Measurements from ENCODE around the gene CALML5.

CALML5 gene

DNA sequence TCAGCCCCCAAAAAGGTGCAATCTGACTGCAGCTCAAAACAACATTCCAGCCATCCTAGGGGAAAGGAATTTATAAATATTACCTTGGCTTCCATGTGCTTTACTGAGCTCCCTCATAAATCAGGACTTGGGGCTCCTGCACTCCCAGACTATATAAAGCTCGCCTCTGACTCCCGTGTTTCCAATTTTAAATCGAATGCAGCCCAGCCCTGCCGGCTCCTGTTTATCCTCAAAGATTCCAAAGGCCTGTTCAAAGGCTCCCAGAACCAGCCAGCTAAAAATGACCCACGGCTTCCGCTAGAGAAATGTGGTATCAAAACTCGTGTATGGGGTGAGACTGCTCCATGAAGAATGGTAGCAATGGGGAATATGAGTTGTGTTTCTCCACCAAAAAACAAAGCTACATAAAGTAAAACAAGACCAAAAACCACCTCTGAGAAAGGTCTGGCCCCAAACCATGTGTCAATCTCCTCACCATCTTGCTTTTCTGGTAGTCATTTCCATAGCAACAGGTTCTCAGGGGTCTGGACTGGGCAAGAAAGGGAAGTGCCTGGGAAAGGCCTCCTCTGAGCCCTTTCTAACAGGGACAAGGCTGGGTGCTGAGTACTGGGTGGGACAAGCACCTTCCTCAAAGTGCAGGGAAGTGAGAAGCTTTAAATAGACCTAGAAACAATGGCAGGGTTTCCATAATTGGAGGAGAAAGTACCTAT, 30.5 kb upstream of the CALML5 start:
- H3K4me1 ChIP-seq = peaks cover 0 to 72% (median 44%) of the 10 kb centered on the region in 4 donors
- intact Hi-C loops (cut with DNase I; ENCODE audit: low total_unique reads) = loop anchor here (5.0 kb wide), 2 partner anchors 68 to 83 kb away; no protein-coding TSS in a partner anchor
- peak overlapping the region; percentile 69 for H3K27ac ChIP-seq

GRCh38 chr10:5528989-5529701, 29.8 kb upstream of the CALML5 start:
- no peak for TF ChIP-seq CTCF (IDR thresholded peaks at IDR 0.05)
- DNase-seq = peak; percentile 13 to 59
- no peaks in the 10 kb centered on the region for H3K36me3 ChIP-seq
- peaks cover 0 to 65% (median 37%) of the 10 kb centered on the region in 4 donors for H3K4me1 ChIP-seq
- intact Hi-C loops (cut with DNase I; ENCODE audit: low total_unique reads) = loop anchor here (5.0 kb wide), 1 partner anchor 67 kb away; no protein-coding TSS in a partner anchor
- no peaks in the 10 kb centered on the region for H3K27me3 ChIP-seq
- H3K27ac ChIP-seq = peak overlapping the region; percentile 69
- no peak overlapping the region for H3K4me3 ChIP-seq
- H3K9me3 ChIP-seq = no peaks in the 10 kb centered on the region

More for the DNA sequence above, 30.5 kb upstream of the CALML5 start:
- Histone ChIP-seq H3K36me3 (no peaks in the 10 kb centered on the region), H3K9me3 (no peaks in the 10 kb centered on the region), H3K27me3 (no peaks in the 10 kb centered on the region), H3K4me3 (no peak overlapping the region)
- peak; percentile 14 to 60 for DNase-seq
- no peak for TF ChIP-seq CTCF (IDR thresholded peaks at IDR 0.05)

GRCh38 chr10:5527332-5528200, 28.2 kb upstream of the CALML5 start:
- TF ChIP-seq CTCF (IDR thresholded peaks at IDR 0.05) = no peak
- H3K27ac ChIP-seq = no peak overlapping the region
- no peaks in the 10 kb centered on the region for H3K9me3 ChIP-seq
- DNase-seq = peak; percentile 16 to 43
- peaks cover 0 to 49% (median 28%) of the 10 kb centered on the region in 4 donors for H3K4me1 ChIP-seq
- no peaks in the 10 kb centered on the region for H3K27me3 ChIP-seq
- intact Hi-C loops (cut with DNase I; ENCODE audit: low total_unique reads) = loop anchor here (5.0 kb wide), 1 partner anchor 65 kb away; no protein-coding TSS in a partner anchor
- no peak overlapping the region for H3K4me3 ChIP-seq
- H3K36me3 ChIP-seq = no peaks in the 10 kb centered on the region

- Histone ChIP-seq H3K27ac (no peak overlapping the region), H3K36me3 (no peaks in the 10 kb centered on the region), H3K4me3 (no peak overlapping the region), H3K9me3 (no peaks in the 10 kb centered on the region), H3K4me1 (peaks cover 0 to 42% (median 23%) of the 10 kb centered on the region in 4 donors), H3K27me3 (no peaks in the 10 kb centered on the region)
- DNase-seq = peak in 1 of 2 donors; percentile 13
- intact Hi-C loops (cut with DNase I; ENCODE audit: low total_unique reads) = loop anchor here (5.0 kb wide), 1 partner anchor 65 kb away; no protein-coding TSS in a partner anchor
- no peak for TF ChIP-seq CTCF (IDR thresholded peaks at IDR 0.05)
Measured at GRCh38 chr10:5526691-5527331, 27.4 kb upstream of the CALML5 start.
